Retinal pigment epithelial cell (primary cell): ENCODE measurements around the gene IFITM5.

Experiments
- DNase-seq: peaks from one replicate; pipeline ENCODE4 v3.0.0-alpha.2; 2010; ENCODE audit warnings: low read depth
- H3K4me3 ChIP-seq: 2 replicates; pipeline ENCODE4 v1.5.1; 2011; ENCODE audit warnings: mild to moderate bottlenecking, low read length, control low read depth, moderate library complexity
- TF ChIP-seq, protein P1 (sequence below): conservative IDR thresholded peaks from 2 replicates; pipeline ENCODE4 v1.5.1; 2011; ENCODE audit warnings: low read depth, low read length, control low read depth, inconsistent platforms

Gene IFITM5

GRCh38 chr11:279040-279965 lies 20.0 kb downstream of the IFITM5 start:
- DNase-seq, result no peak
- H3K4me3 ChIP-seq, result no peak overlapping the region
- TF ChIP-seq, protein P1, sequence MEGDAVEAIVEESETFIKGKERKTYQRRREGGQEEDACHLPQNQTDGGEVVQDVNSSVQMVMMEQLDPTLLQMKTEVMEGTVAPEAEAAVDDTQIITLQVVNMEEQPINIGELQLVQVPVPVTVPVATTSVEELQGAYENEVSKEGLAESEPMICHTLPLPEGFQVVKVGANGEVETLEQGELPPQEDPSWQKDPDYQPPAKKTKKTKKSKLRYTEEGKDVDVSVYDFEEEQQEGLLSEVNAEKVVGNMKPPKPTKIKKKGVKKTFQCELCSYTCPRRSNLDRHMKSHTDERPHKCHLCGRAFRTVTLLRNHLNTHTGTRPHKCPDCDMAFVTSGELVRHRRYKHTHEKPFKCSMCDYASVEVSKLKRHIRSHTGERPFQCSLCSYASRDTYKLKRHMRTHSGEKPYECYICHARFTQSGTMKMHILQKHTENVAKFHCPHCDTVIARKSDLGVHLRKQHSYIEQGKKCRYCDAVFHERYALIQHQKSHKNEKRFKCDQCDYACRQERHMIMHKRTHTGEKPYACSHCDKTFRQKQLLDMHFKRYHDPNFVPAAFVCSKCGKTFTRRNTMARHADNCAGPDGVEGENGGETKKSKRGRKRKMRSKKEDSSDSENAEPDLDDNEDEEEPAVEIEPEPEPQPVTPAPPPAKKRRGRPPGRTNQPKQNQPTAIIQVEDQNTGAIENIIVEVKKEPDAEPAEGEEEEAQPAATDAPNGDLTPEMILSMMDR, result no peak

DNA sequence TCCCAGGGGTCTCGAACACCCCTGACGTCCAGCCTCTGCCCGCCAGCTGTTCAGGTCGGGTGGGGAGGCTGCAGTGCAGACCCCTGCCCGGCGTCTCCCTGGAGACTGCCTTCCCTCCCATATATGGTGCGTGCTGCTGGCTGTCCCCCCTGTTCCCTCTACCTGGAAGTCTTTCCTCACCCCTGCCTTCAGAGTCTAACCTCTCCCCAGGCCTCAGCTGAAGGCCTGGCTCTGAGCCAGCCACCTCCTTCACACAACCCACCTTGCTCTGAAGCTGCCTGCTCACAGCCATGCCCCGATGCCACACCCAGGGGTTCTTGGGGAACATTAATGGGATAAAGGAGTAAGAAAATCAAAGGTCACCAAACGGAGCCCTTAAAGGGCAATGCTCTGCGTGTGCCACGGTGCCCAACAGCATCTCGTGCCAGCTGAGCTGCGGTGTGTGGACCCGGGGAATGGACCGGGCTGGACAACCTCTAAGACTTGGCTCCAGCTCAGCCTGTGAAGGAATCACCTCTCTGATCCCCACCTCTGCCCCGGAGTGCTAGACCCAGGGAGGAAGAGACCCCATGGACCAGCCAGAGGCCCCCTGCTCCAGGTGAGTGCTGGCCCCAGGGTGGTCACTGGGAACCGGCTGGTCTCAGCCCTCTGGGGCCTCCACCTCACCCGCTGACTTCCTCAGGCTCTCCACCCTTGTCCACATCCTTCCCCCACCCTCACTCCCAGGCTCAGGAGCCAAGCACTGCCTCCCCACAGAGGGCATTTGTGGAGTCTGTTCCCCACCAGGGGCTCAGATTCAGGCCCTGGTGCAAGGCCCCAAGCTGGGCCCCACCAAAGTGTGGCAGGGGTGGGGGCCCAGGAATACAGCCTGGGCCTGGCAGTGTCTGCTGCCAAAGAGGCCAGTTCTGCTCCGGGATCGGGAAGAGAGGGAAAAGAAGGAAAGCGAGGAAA lies 21.1 kb downstream of the IFITM5 start, which contains the start of gene NLRP6:
Gene NLRP6 (plus strand): TSS at position 407 of the 951 bp plus-strand sequence. CDS start 163 bp downstream, at position 570.
- no peak for DNase-seq
- no peak within 1 kb of the TSS for H3K4me3 ChIP-seq
- TF ChIP-seq, protein P1, result no peak

DNA sequence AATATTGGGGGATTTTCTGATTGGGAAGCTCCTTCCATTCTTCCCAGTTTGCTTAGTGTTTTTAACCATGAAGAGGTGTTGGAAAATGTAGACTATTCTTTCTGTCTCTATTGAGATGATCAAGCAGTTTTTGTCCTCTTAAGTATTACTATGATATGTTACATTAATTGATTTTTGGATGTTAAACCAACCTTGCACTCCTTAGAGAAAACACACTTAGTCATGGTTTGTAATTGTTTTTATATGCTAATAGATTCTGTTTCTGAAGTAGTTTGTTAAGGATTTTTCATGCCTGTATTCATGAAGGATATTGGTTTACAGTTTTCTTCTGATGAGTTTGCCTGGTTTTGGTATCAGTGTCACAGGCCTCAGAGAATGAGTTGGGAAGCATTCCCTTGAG lies 23.1 kb downstream of the IFITM5 start:
- no peak overlapping the region for H3K4me3 ChIP-seq
- no peak for DNase-seq
- TF ChIP-seq, protein P1, result no peak

DNA sequence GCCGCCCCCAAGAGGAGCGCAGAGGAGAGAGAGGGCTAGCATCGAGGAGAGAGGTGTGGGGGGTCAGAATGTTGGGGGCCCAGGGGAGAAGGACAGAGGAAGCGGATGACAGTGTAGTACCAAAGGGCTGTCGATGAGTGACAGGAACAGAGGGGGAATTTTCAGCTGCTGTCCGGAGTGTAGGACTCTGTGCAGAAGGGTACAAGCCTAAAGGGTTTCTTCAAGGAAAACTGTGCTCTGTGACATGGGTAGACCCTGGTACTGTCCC lies 26.5 kb downstream of the IFITM5 start:
- TF ChIP-seq, protein P1, result no peak
- no peak for DNase-seq
- H3K4me3 ChIP-seq, result no peak overlapping the region

- TF ChIP-seq, protein P1, result no peak
- no peak overlapping the region for H3K4me3 ChIP-seq
- DNase-seq, result no peak
Measured at GRCh38 chr11:272195-272930, 27.0 kb downstream of the IFITM5 start.

DNA sequence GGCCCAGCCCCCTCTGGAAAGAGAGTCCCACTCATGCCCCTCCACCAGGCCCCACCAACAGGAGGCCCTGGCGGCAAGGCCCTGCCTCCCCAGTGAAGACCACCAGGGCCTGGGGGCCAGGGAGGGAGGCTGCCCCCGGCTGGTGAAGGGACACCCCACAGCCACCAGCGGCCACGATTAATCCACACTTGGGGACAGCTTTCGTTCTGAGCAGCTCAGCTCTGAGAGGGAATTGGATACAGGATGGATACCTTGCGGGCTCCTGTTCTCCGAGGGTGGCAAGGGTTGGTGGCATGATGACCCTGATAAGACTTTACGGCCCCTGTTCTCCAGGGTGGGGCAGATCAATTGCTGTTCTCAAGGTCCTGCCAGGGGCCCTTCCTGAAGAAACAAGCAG lies 28.0 kb downstream of the IFITM5 start:
- H3K4me3 ChIP-seq, result no peak overlapping the region
- TF ChIP-seq, protein P1, result no peak
- no peak for DNase-seq
